ENCODE measurements around the gene NALCN.
"Not testable (repeated sequence)": the region's sequence is repeated elsewhere in the genome, so short reads cannot be mapped to it uniquely, and the experiment has no call there.

The NALCN gene

DNA sequence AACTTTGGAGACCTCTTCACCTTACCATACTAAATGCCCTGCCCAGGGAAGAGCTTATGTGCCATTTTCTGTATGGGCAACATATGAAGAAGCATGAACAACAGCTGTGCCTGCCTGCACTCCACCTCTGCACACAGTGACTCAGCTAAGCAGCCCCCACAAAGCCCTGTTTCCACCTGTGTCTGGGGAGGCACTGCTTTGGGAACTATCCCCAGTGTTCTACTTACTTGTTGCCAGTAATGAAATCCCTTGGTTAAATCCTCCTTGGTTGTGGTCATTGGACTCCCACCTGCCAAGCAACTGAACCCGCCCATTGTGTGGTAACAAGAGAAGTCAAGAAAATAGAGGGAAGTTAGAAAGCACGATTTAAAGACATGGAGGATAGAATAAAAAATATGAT, 84.6 kb downstream of the NALCN start:
- DNase-seq: no peak

GRCh38 chr13:101327871-101328270, 88.4 kb downstream of the NALCN start:
- no peak for DNase-seq

GRCh38 chr13:101326710-101327109, 89.6 kb downstream of the NALCN start:
- DNase-seq: no peak

DNA sequence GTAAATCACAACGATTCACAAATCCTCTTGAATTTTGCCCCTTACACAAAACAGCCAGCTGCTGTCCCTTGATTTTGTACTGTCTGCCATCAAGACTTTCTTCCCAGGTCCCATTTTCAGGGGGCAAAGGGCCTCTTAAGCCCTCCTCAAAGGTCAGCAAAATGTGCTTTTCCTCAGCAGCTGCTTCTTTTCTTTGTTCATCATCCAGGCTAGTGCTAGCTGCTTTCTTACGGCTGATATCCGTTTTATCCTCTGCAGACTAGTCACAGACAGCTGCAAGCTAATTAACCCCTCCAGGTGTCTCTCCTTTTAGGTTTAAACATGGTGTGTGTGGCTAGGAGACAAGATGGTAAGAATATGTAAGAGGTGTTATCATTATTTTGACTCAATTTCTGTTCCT, 90.9 kb downstream of the NALCN start:
- no peak for DNase-seq

GRCh38 chr13:101323601-101324000, 92.7 kb downstream of the NALCN start:
- no peak for DNase-seq

GRCh38 chr13:101317986-101318523, 98.3 kb downstream of the NALCN start:
- DNase-seq: no peak

- not testable (repeated sequence) for DNase-seq
Measured at GRCh38 chr13:101313479-101313878, 102.8 kb downstream of the NALCN start.

DNA sequence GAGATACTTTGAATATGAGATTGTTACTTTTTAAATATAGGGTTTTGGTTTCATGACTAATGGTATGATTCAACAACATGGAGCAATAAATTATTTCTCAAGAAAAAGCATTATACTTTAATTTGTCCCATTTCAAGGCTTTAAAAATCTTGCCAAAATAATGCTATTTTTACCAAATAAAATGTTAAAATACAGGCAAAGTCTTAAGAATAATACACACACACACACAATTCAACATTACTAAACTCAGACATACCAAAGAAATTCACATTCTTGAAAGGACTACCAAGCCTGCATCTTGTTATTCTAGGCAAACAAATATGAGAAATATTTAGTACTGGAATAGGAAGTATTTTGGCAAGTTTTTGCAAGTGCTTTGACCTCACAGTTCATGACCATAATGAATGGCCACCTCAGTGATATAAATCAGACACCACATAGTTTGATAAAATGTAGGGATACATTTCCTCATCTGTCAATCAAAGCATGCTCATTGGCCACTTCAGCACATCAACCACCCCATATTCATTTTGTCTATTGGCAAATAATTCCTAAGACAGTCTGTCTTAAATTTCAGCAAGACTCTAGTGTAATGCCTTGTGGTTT, 107.2 kb downstream of the NALCN start:
- no peak for DNase-seq

DNA sequence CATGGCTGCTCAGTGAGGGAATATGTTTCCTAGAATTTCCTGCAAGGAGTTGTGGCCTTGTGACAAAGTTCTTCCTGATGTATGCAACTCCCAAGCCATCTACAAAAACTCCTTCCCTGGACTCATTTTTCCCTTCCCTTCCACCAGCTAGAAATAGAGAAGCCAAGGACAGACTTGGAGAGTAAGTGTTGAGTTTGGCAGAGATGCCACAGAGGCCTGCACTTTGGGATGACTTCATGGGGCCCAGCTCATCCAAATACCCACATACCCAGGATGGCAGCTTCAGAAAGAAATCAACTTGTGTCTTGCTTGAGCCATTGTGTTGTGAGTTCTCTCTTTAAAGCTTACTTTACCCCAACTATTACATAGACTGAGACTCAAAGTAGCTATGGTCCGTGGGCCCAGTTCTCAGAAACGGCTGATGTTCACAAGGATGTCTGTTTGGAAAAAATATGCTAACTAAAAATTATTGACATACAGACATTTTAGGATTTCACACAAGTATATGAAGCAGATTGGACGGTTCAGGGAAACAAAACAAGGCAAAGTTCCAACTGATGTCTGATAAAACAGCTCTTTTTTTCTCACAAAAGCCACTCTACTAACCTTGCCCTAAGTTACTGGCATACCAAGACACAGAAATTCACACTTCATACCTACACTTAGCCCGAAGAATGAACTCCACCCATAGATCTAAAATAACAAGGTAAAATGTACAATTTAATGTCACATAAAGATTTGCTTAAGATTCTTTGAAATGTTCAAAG, 107.9 kb downstream of the NALCN start:
- DNase-seq: no peak

DNA sequence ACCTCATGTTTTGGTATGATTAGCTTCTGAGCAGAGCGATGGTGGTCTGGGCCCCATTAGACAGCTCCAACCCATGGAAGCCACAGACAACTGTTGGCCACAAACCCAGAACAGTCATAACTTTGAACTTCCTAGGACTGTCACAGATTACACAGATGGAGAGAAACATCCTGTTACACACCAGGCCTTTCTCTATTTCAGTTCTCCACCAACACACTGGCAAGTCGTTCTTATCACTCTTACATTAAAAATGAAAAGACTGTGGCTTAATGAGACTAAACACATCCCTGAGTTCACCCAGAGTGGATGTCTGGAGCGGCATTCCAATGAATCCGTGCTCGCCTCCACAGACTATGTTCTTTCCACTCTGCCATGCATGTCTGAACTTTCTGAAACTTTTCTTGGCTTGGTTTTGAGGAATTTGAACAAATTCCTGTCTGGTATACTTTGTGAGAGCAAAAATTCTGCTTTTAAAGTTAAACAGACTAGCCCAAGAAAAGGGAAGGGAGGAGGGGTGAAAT, 109.1 kb downstream of the NALCN start:
- DNase-seq: no peak

- no peak for DNase-seq
Measured at GRCh38 chr13:101306773-101307172, 109.5 kb downstream of the NALCN start.

GRCh38 chr13:101305981-101306411, 110.3 kb downstream of the NALCN start:
- DNase-seq: no peak

DNA sequence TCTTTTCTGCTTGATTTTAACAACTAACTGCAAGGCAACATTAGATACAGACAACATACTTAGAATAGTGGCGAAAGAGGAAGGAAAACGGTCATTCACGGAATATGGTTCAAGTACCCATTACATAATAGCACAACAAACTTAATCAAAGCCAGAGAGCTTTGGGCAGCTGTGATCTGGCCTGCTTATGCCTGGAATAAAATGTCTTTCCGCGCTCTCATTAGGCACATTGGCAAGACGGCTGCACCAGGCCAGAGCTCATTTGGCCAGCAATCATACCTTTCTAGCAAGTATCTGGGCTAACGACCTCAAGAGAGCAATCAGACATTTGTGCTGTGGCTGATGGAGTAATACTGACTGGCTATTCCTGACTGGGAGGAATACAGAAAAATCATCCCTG, 112.8 kb downstream of the NALCN start:
- DNase-seq: no peak

DNA sequence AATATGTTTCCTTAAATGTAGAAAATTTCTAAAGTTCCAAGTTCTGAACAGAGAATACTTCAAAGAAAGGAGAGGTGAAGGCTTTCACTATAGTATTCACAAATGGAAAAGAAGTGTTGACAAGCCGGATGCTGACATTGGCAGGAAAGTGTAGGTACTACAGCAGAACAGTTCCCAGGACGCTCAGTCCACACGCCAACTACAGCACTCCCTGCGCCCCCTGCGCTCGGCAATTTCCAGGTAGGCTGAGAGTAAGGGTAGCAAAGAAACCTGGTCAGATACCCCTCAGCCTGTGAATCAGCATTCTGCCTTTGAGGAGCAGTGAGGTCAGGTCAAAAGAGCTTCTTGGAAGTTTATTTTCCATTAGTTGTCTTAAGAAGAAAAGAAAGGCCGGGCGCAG, 115.3 kb downstream of the NALCN start:
- DNase-seq: no peak

GRCh38 chr13:101300531-101300930, 115.8 kb downstream of the NALCN start:
- no peak for DNase-seq

DNA sequence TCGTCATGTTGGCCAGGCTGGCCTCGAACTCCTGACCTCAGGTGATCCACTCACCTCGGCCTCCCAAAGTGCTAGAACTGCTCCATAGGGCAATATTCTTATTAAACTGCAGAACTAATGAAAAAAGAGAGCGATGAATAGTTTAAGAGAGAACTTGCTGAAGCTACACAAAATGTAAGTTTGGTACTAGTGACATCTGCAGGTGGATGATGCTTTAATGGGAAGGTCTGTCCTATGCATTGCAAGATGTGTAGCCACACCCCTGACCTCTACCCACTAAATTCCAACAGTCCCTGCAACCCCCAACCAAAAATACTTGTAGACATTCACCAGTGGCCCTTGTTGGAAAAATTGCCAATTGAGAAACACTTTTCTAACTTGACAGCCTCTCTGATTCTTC, 117.8 kb downstream of the NALCN start:
- no peak for DNase-seq

- DNase-seq: no peak
Measured at GRCh38 chr13:101297794-101298193, 118.5 kb downstream of the NALCN start.

- no peak for DNase-seq
Measured at GRCh38 chr13:101292711-101293110, 123.6 kb downstream of the NALCN start.

DNA sequence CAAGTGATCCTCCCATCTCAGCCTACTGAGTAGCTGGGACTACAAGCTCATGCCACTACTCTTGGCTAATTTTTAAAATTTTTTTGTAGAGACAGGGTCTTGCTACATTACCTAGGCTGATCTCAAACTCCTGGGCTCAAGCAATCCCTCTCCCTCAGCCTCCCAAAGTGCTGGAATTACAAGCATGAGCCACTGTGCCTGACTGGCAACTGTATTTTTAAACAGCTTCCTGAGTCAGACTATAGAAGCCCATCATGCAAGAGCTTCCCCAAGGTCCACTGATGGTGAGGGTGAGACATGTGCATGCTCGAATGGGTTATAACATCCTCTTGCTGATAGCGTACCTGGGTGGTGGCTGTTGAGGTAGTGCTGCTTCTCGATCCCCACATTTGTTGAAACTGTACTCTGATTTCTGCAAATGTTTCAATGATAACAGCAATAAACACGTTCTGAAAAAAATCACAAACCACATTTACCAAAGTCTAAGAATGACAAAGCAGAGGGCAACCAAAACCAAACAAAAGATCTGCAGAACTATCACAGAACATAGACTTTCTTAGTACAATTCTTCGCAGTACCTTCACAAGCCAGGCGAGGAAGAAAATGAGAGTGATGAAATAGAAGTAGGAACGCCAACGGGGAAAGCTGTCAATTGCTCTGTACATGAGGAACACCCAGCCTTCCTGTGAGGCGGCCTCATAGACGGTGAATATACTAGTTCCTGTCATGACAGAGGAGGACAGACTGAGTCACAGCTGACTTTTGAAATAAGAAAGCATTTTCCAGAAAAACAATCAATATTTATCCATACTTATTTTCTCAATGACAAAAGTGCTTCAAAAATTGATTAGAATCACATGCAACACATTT, 124.4 kb downstream of the NALCN start:
- DNase-seq: no peak

- DNase-seq: no peak
Measured at GRCh38 chr13:101291206-101291605, 125.1 kb downstream of the NALCN start.

GRCh38 chr13:101289764-101290163, 126.5 kb downstream of the NALCN start:
- DNase-seq: no peak

DNA sequence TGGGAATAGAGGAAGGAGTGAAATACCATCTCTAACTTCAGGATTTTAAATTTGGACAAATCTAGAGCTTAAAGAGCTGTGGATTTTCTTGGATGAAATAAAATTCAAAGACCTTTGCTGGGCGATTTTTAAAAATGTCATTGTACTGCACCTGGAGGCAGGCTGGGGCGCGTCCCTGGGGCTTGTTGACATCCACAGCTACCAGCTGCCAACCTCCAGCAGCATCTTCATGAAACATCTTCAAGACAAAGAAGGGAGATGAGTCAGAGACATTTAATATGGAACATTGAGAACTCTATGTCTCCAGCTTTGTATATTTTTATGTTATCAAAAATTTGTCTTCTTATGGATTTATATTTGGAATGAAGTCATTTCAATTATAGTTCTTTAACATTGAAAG, 132.5 kb downstream of the NALCN start:
- no peak for DNase-seq

DNA sequence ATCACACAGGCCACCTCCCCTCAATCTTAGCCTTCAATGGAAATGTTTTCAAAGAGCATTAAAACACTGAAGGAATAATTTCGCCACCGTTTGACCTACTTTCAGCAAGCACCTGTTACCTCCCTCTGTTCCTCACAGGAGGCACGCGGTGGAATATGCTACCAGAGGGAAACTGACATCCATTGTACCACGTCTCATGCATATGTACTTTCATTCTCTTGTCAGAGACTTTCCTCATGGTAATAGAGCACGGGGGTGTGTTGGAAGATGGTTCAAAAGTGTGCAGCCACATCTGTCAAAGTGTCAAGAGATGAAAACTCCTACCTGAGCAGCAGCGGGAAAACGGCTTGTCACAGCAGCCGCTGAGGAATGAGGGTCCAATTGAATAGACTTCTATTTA, 143.4 kb downstream of the NALCN start:
- DNase-seq: no peak
